HG03457 (cell line): ENCODE measurements around the gene RIF1.
"Not testable (repeated sequence)": the region's sequence is repeated elsewhere in the genome, so short reads cannot be mapped to it uniquely, and the experiment has no call there.

Experiments used
- ATAC-seq: cut with Tn5 transposase; IDR thresholded peaks from one replicate; pipeline ENCODE4 v1.9.1; 2021; ENCODE audit warnings: moderate number of reproducible peaks; ENCODE audit not compliant: unreplicated experiment

The RIF1 gene

GRCh38 chr2:151421681-151422080 is 12.0 kb downstream of the RIF1 start:
- not testable (repeated sequence) for ATAC-seq

DNA sequence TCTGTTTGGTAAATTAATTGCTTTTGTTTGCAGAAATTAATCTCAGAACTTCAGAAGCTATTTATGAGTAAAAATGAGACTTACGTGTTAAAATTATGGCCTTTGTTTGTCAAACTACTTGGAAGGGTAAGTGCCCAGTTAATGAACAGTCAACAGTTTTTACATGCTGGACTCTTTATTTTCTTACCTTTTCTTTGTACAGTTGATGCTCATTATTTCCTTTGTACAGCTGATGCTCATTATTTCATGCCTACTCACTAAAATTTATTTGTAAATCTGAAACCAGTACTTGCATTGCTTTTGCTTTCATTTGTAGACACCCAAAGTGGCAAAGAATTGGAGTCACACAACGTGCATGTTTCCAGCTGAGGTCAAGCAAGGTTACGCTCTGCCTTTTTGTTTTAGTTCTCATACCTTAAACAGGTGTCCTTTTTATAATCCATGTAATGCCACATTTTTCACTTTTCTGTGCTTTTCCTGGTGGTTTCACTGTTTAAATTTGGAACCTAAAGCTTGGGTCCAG is 13.3 kb downstream of the RIF1 start:
- ATAC-seq: no peak

DNA sequence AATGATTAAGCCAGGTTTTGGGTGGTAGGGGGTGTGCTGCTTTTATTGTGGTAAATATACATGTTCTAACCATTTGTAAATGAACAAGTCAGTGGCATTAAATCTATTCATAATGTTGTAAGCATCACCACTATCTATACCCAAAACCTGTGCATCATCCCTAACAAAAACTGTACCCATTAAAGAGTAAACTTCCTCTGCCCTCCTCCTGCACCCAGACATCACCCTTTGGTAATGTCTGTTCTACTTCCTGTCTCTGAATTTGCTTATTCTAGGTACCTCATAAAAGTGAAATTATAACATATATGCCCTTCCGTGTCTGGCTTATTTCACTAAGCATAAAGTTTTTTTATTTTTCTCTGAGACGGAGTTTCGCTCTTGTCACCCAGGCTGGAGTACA is 14.1 kb downstream of the RIF1 start:
- no peak for ATAC-seq

DNA sequence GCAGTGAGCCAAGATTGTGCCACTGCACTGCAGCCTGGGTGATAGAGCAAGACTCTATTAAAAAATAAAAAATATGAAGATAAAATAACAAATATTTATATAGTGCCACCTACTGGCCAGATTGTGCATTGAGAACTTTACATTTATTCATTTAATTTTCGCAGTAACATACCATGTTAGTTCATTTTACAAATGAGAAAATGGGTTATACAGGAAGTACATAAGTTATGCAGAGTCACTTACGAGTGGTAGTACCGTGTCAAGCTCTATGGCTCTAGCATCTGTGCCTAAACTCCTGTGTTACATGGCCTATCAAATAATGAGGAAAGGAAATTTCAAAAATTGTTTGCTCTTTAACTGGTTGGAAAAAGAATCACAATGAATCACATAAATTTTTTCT is 27.9 kb downstream of the RIF1 start:
- no peak for ATAC-seq

GRCh38 chr2:151438506-151438905 is 28.8 kb downstream of the RIF1 start:
- no peak for ATAC-seq

GRCh38 chr2:151439127-151439526 is 29.4 kb downstream of the RIF1 start:
- ATAC-seq: no peak

GRCh38 chr2:151459358-151459757 is 49.7 kb downstream of the RIF1 start:
- no peak for ATAC-seq

GRCh38 chr2:151465771-151466170 is 56.1 kb downstream of the RIF1 start:
- ATAC-seq: no peak

DNA sequence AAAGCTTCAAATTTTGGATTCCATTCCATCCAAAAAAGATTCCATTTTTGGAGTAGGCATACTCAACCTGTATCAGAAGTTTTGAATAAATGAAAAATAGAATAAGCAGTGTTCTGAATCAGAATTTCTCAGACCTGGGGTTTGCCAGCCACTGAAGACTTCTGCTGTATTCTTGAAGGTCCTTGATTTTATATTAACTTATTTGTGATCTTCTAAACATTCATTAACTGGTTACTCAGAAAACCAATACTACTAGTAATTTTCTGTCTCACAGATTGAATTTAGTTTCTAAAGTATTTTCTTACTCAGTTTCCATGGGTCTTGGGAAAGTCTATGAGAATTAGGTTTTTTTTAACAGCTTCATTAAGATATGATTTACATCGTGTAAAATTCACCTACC is 60.9 kb downstream of the RIF1 start:
- no peak for ATAC-seq

GRCh38 chr2:151472966-151473365 is 63.3 kb downstream of the RIF1 start:
- ATAC-seq: no peak

DNA sequence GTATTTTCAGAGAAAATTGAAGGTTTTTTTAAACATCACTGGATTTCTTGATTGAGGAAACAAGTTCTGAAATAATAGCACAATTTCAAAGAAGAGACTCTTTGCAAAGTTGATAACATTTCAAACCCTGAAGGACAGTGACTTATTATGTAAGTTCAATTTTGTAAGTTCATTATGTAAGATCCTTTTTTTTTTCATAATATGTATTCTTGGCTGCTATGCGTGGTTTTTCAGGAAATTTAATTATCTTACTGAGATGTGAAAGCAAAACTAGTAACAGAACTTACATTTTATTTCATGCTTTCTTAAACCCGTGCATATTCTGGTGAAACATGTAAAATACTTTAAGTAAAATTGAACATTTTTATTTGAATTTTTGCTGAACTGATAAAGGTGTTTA is 65.4 kb downstream of the RIF1 start:
- no peak for ATAC-seq

DNA sequence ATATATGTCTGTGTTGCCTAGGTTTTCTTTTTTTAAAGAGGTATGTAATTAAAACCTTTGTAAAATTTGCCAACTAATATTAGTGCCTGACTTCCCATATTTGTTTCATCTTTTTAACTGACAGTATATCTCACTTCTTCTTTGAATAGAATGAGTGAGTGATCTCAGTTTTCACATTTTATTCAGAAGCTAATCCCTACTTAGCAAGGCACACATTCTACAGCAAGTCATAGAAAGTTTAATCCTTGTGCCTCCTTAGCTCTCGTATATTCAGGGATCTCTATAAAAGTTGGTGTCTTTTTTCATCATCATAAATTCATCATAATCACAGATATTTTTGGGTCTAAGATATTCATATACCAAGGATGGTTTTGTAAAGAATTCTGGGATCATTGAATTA is 66.6 kb downstream of the RIF1 start:
- ATAC-seq: no peak

- ATAC-seq: no peak
Measured at GRCh38 chr2:151478011-151478410, 68.3 kb downstream of the RIF1 start.

DNA sequence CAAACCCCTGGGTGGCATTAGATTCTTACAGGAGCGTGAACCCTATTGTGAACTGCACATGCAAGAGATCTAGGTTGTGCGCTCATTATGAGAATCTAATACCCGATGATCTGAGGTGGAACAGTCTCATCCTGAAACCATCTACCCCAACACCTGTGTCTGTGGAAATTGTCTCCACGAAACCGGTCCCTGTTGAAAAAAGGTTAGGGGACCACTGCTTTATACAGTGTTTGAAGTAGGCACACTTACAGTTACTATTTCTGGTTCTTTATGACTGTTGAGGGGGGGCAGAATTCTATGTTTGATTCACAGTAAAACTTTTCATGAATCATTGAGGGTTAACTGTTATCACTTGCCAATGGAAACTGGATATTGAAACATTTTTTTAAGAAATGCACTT is 72.0 kb downstream of the RIF1 start:
- ATAC-seq: no peak

DNA sequence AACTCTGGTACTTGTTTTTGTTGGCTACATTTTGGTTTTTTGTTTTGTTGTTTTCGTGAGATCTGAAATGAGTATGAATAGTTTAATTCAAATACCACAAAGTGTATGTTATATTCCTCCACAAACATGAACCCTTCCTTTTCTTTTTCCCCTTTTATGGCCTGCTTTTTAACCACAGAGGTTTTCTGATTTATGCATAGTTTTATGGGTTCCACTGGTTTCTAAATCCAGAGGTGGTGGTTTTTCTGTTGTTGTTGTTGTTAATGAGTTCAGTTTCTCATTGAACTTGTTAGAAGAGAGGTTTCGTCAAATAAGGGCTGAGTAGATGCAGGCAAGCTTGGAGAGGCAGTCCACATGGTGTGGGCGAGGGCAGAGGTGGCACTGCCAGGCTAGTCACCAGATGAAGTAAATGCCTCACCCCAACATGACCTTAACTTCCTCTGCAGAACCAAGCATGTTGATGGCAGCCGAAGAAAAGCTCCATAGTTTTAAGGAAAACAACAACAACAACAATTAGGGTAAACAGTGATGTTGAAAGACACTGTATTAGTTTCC is 72.5 kb downstream of the RIF1 start:
- no peak for ATAC-seq

- ATAC-seq: no peak
Measured at GRCh38 chr2:151483546-151483945, 73.8 kb downstream of the RIF1 start.

GRCh38 chr2:151484100-151484499 is 74.4 kb downstream of the RIF1 start:
- no peak for ATAC-seq

DNA sequence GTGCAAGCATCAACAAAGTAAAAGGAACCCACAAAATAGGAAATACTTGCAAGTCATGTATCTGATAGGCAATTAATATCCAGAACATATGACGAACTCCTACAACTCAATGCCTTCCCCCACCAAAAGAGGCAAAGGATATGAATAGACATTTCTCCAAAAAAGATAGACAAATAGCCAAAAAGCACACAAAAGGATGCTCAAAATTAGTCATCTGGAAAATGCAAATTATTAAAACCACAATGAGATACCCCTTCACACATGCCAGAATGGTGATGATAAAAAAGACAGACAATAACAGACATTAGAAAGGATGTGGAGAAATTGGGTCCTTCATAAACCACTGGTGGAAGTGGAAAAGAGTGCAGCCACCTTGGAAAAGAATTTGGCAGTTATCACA is 76.4 kb downstream of the RIF1 start:
- ATAC-seq: no peak

- no peak for ATAC-seq
Measured at GRCh38 chr2:151490276-151490675, 80.6 kb downstream of the RIF1 start.

- no peak for ATAC-seq
Measured at GRCh38 chr2:151491496-151491895, 81.8 kb downstream of the RIF1 start.

GRCh38 chr2:151498178-151498577 is 88.5 kb downstream of the RIF1 start:
- no peak for ATAC-seq

DNA sequence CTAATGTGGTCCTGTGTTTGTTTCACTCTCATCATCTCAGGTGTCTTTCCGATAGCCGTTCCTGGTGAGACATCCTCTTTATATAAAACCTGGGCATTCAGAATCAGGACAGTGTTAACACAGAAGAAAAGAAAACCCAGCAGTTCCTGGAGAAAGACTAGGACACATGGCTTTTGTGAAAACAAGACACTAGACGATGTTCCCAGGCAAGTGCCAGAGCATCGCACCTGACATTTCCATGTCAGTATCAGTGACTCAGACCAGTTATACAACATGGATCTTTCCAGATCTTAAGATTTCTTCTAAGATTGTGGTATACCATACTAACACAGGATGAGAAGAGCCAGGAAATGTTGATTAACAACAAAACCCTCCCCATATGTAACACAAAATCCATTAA is 96.5 kb downstream of the RIF1 start:
- no peak for ATAC-seq

GRCh38 chr2:151508519-151508918 is 98.8 kb downstream of the RIF1 start:
- ATAC-seq: no peak
